Measurements from ENCODE around the gene OPN4.

DNA sequence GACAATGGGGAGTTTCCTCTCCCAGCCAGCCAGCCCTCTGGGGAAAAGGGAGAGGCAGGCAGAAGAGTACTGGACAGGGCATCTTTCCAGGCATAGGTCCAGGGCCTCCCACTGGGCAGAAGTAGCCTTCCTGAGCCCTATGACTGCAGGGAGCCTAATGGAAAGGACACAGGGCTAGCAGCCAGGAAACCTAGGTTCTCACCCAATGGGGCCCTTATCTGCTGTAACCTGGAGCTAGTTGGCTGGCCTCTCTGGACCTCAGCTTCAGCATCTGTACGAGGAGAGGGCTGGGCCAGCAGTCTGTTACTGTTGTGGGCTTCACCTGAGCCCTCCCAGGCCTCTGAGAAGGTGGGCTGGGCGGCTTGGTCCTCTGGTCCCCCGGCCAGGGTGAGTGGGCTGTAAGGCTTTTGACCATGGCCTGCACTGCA is 36.3 kb downstream of the OPN4 start:
- TF ChIP-seq, protein P1, sequence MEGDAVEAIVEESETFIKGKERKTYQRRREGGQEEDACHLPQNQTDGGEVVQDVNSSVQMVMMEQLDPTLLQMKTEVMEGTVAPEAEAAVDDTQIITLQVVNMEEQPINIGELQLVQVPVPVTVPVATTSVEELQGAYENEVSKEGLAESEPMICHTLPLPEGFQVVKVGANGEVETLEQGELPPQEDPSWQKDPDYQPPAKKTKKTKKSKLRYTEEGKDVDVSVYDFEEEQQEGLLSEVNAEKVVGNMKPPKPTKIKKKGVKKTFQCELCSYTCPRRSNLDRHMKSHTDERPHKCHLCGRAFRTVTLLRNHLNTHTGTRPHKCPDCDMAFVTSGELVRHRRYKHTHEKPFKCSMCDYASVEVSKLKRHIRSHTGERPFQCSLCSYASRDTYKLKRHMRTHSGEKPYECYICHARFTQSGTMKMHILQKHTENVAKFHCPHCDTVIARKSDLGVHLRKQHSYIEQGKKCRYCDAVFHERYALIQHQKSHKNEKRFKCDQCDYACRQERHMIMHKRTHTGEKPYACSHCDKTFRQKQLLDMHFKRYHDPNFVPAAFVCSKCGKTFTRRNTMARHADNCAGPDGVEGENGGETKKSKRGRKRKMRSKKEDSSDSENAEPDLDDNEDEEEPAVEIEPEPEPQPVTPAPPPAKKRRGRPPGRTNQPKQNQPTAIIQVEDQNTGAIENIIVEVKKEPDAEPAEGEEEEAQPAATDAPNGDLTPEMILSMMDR (IDR thresholded peaks at IDR 0.05 in 8 of 11, conservative IDR thresholded peaks at IDR 0.05 in 3 of 11) = no peak
- TF ChIP-seq POLR2A (IDR thresholded peaks at IDR 0.05) = no peak
- no peak for TF ChIP-seq POLR2AphosphoS5 (IDR thresholded peaks at IDR 0.05)
